ENCODE measurements around the gene NDUFAF2.
A peak's percentile ranks its signal among the peaks of the same experiment; 100 is the strongest.

The NDUFAF2 gene

GRCh38 chr5:61162832-61163567 is 218.0 kb downstream of the NDUFAF2 start:
- CTCF ChIA-PET: interaction anchor here (1.0 kb wide), 1 partner anchor 167 kb away, joined by 3 read pairs; no protein-coding TSS in a partner anchor
- peak; percentile 21 for DNase-seq (ENCODE audit: extremely low spot score)
- POLR2A ChIA-PET: no interaction called here
- TF ChIP-seq, protein P1, sequence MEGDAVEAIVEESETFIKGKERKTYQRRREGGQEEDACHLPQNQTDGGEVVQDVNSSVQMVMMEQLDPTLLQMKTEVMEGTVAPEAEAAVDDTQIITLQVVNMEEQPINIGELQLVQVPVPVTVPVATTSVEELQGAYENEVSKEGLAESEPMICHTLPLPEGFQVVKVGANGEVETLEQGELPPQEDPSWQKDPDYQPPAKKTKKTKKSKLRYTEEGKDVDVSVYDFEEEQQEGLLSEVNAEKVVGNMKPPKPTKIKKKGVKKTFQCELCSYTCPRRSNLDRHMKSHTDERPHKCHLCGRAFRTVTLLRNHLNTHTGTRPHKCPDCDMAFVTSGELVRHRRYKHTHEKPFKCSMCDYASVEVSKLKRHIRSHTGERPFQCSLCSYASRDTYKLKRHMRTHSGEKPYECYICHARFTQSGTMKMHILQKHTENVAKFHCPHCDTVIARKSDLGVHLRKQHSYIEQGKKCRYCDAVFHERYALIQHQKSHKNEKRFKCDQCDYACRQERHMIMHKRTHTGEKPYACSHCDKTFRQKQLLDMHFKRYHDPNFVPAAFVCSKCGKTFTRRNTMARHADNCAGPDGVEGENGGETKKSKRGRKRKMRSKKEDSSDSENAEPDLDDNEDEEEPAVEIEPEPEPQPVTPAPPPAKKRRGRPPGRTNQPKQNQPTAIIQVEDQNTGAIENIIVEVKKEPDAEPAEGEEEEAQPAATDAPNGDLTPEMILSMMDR (IDR thresholded peaks at IDR 0.05; ENCODE audit: control extremely low read depth, extremely low read depth, low read depth, missing control alignments): no peak

GRCh38 chr5:61163905-61164304 is 218.9 kb downstream of the NDUFAF2 start:
- TF ChIP-seq, protein P1 (IDR thresholded peaks at IDR 0.05; ENCODE audit: control extremely low read depth, extremely low read depth, low read depth, missing control alignments): no peak
- ChIA-PET CTCF (interaction anchor here (0.6 to 1.4 kb wide), 5 partner anchors 11 to 104 kb away, joined by 3 read pairs; no protein-coding TSS in a partner anchor), POLR2A (interaction anchor here (0.5 to 0.7 kb wide), 3 partner anchors 24 to 168 kb away, joined by 4 to 6 read pairs (median 4); partner anchors contain the start of gene ZSWIM6)
- DNase-seq (ENCODE audit: extremely low spot score): no peak

DNA sequence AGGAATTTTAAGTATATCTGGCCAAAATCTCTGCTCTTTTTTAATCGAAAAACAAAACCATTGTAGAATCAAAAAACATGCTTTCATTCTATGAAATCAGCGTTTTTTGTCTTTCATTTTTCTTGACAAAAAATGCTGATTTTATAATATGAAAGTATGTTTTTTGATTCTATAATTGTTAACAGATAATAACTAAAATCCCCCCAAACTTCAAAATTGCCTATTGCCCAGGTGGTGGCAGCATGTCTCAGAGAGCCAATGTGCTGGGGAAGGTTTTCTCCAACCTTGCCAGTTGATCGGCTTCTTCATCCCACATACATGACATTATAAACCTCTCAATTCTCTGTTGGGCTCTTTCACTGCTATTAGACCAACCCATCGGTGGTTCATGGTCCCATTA is 222.4 kb downstream of the NDUFAF2 start:
- CTCF ChIA-PET: no interaction called here
- DNase-seq (ENCODE audit: extremely low spot score): peak; percentile 38
- TF ChIP-seq, protein P1 (IDR thresholded peaks at IDR 0.05; ENCODE audit: control extremely low read depth, extremely low read depth, low read depth, missing control alignments): peak; percentile 50
- POLR2A ChIA-PET: no interaction called here

GRCh38 chr5:61168951-61169350 is 223.9 kb downstream of the NDUFAF2 start:
- TF ChIP-seq, protein P1 (IDR thresholded peaks at IDR 0.05; ENCODE audit: control extremely low read depth, extremely low read depth, low read depth, missing control alignments): no peak
- ChIA-PET CTCF (interaction anchor here (1.1 to 1.4 kb wide), 3 partner anchors 9 to 31 kb away, joined by 3 to 6 read pairs (median 4); no protein-coding TSS in a partner anchor), POLR2A (interaction anchor here (0.6 kb wide), 1 partner anchor 87 kb away, joined by 3 read pairs; no protein-coding TSS in a partner anchor)
- DNase-seq (ENCODE audit: extremely low spot score): no peak

DNA sequence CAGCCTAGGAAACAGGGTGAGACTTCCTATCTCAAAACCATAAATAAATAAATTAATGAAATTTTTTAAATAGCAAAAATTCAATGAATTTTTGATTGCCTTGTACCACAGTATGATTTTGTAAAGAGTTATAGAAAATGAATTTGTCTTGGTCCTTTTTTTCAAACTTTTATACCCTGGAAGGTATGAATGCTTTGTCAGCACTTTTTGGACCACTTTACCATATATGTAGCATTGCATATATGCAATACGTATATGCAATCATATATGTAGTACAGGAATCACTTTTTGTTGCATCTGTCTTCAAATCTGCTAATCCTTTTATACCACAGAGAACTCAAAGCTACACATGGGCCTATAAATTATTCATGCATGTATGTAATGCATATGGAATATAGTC is 226.5 kb downstream of the NDUFAF2 start:
- no peak for DNase-seq (ENCODE audit: extremely low spot score)
- TF ChIP-seq, protein P1 (IDR thresholded peaks at IDR 0.05; ENCODE audit: control extremely low read depth, extremely low read depth, low read depth, missing control alignments): no peak
- CTCF ChIA-PET: interaction anchor here (1.4 to 1.8 kb wide), 2 partner anchors 14 to 487 kb away, joined by 3 to 6 read pairs; no protein-coding TSS in a partner anchor
- POLR2A ChIA-PET: no interaction called here

DNA sequence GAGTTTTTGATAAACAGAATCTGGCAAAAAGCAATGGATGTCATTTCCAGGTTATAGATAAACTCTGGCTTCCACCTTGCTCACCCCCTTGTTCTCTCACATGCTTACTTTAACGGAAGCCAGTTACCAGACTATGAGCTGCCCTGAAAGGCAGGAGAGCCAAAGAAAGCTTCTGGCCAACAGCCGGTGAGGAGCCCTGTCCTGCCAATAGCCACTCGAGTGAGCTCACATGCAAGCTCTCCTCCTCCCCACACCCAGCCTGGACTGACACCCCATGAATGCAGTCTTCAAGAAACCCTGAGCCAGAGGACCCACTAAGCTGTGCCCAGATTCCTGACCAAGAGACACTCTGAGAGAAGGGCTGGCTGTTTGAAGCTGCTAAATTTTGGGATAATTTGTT is 231.6 kb downstream of the NDUFAF2 start:
- CTCF ChIA-PET: interaction anchor here (0.7 to 1.4 kb wide), 2 partner anchors 12 to 23 kb away, joined by 3 read pairs; no protein-coding TSS in a partner anchor
- POLR2A ChIA-PET: no interaction called here

More for the DNA sequence above, 231.6 kb downstream of the NDUFAF2 start:
- no peak for DNase-seq (ENCODE audit: extremely low spot score)
- TF ChIP-seq, protein P1 (IDR thresholded peaks at IDR 0.05; ENCODE audit: control extremely low read depth, extremely low read depth, low read depth, missing control alignments): no peak

All from GM10248 (cell line).